ENCODE measurements around the gene KRTAP9-4.

The KRTAP9-4 gene

GRCh38 chr17:41284043-41284442 is 34.6 kb downstream of the KRTAP9-4 start:
- H3K79me2 ChIP-seq (ENCODE audit: insufficient read depth, low read depth): no peaks in the 10 kb centered on the region
- H3K36me3 ChIP-seq (ENCODE audit: insufficient read depth): no peaks in the 10 kb centered on the region
- no peak overlapping the region for H3K27ac ChIP-seq
- no peaks in the 10 kb centered on the region for H4K20me1 ChIP-seq (ENCODE audit: insufficient read depth)
- H3K4me1 ChIP-seq (ENCODE audit: low read depth, poor library complexity, severe bottlenecking): no peaks in the 10 kb centered on the region
- H3K9ac ChIP-seq: no peak overlapping the region
- TF ChIP-seq CTCF (conservative IDR thresholded peaks at IDR 0.05; ENCODE audit: low read depth, low read length): no peak
- H3K4me3 ChIP-seq (IDR thresholded peaks at IDR 0.05; ENCODE audit: insufficient read depth, low read depth, low read length): no peak overlapping the region
- H3K4me2 ChIP-seq: no peak overlapping the region
- no peaks in the 10 kb centered on the region for H3K27me3 ChIP-seq (ENCODE audit: insufficient read depth, low read depth)
- no peak overlapping the region for H2AFZ ChIP-seq (ENCODE audit: low read depth)

GRCh38 chr17:41284546-41284945 is 35.1 kb downstream of the KRTAP9-4 start:
- Histone ChIP-seq H3K36me3 (ENCODE audit: insufficient read depth) (no peaks in the 10 kb centered on the region), H3K4me2 (no peak overlapping the region), H3K79me2 (ENCODE audit: insufficient read depth, low read depth) (no peaks in the 10 kb centered on the region), H3K27ac (no peak overlapping the region), H4K20me1 (ENCODE audit: insufficient read depth) (no peaks in the 10 kb centered on the region), H2AFZ (ENCODE audit: low read depth) (no peak overlapping the region), H3K4me1 (ENCODE audit: low read depth, poor library complexity, severe bottlenecking) (no peaks in the 10 kb centered on the region), H3K4me3 (IDR thresholded peaks at IDR 0.05; ENCODE audit: insufficient read depth, low read depth, low read length) (no peak overlapping the region), H3K9ac (no peak overlapping the region), H3K27me3 (ENCODE audit: insufficient read depth, low read depth) (no peaks in the 10 kb centered on the region)
- TF ChIP-seq CTCF (conservative IDR thresholded peaks at IDR 0.05; ENCODE audit: low read depth, low read length): no peak

GRCh38 chr17:41287050-41287449 is 37.6 kb downstream of the KRTAP9-4 start:
- H3K27me3 ChIP-seq (ENCODE audit: insufficient read depth, low read depth): no peaks in the 10 kb centered on the region
- H3K4me1 ChIP-seq (ENCODE audit: low read depth, poor library complexity, severe bottlenecking): no peaks in the 10 kb centered on the region
- no peak overlapping the region for H3K4me2 ChIP-seq
- no peak overlapping the region for H3K4me3 ChIP-seq (IDR thresholded peaks at IDR 0.05; ENCODE audit: insufficient read depth, low read depth, low read length)
- no peak overlapping the region for H3K27ac ChIP-seq
- no peaks in the 10 kb centered on the region for H3K79me2 ChIP-seq (ENCODE audit: insufficient read depth, low read depth)
- H3K9ac ChIP-seq: no peak overlapping the region
- TF ChIP-seq CTCF (conservative IDR thresholded peaks at IDR 0.05; ENCODE audit: low read depth, low read length): no peak
- H4K20me1 ChIP-seq (ENCODE audit: insufficient read depth): no peaks in the 10 kb centered on the region
- H2AFZ ChIP-seq (ENCODE audit: low read depth): no peak overlapping the region
- no peaks in the 10 kb centered on the region for H3K36me3 ChIP-seq (ENCODE audit: insufficient read depth)

GRCh38 chr17:41294016-41294415 is 44.5 kb downstream of the KRTAP9-4 start:
- Histone ChIP-seq H3K9ac (no peak overlapping the region), H3K4me2 (no peak overlapping the region), H3K36me3 (ENCODE audit: insufficient read depth) (no peaks in the 10 kb centered on the region), H3K27me3 (ENCODE audit: insufficient read depth, low read depth) (no peaks in the 10 kb centered on the region), H3K4me1 (ENCODE audit: low read depth, poor library complexity, severe bottlenecking) (no peaks in the 10 kb centered on the region), H3K27ac (no peak overlapping the region), H3K4me3 (IDR thresholded peaks at IDR 0.05; ENCODE audit: insufficient read depth, low read depth, low read length) (no peak overlapping the region), H2AFZ (ENCODE audit: low read depth) (no peak overlapping the region), H4K20me1 (ENCODE audit: insufficient read depth) (no peaks in the 10 kb centered on the region), H3K79me2 (ENCODE audit: insufficient read depth, low read depth) (no peaks in the 10 kb centered on the region)
- TF ChIP-seq CTCF (conservative IDR thresholded peaks at IDR 0.05; ENCODE audit: low read depth, low read length): no peak

All from KMS-11 (cell line).